Measurements from ENCODE around the gene ABCD4.

ABCD4 gene

GRCh38 chr14:74257941-74258763, 44.6 kb downstream of the ABCD4 start:
- H3K4me1 ChIP-seq (ENCODE audit: insufficient read depth, low read length, poor library complexity, severe bottlenecking), result peaks cover 9% of the 10 kb centered on the region
- no peaks in the 10 kb centered on the region for H3K9me3 ChIP-seq (ENCODE audit: insufficient read depth, low read depth, low read length)
- no peaks in the 10 kb centered on the region for H3K27me3 ChIP-seq (ENCODE audit: insufficient read depth, low read length, poor library complexity, severe bottlenecking)
- no peaks in the 10 kb centered on the region for H3F3A ChIP-seq (ENCODE audit: low read depth)
- H3K79me2 ChIP-seq (ENCODE audit: insufficient read depth, low read length), result no peaks in the 10 kb centered on the region
- no peaks in the 10 kb centered on the region for H3K9me2 ChIP-seq (replicated peaks; ENCODE audit: low read depth, low read length)
- no peaks in the 10 kb centered on the region for H4K20me1 ChIP-seq (ENCODE audit: insufficient read depth, low read length, poor library complexity, severe bottlenecking)
- H3K9ac ChIP-seq (ENCODE audit: low read depth, low read length, poor library complexity, severe bottlenecking), result peak overlapping the region; percentile 68
- TF ChIP-seq EZH2phosphoT487 (IDR thresholded peaks at IDR 0.05; ENCODE audit: borderline replicate concordance) (no peak), CTCF (conservative IDR thresholded peaks at IDR 0.05; ENCODE audit: low read length) (no peak)
- peak overlapping the region; percentile 96 for H2AFZ ChIP-seq (ENCODE audit: low read length)
- H3K36me3 ChIP-seq (ENCODE audit: insufficient read depth, low read length), result no peaks in the 10 kb centered on the region
- H3K4me3 ChIP-seq (ENCODE audit: low read length, poor library complexity, severe bottlenecking), result peak overlapping the region; percentile 75
- H3K4me2 ChIP-seq (ENCODE audit: low read depth, low read length, poor library complexity, severe bottlenecking), result peak overlapping the region; percentile 95

GRCh38 chr14:74257078-74257940, 45.4 kb downstream of the ABCD4 start:
- no peak for TF ChIP-seq EZH2phosphoT487 (IDR thresholded peaks at IDR 0.05; ENCODE audit: borderline replicate concordance)
- peak; percentile 69 for TF ChIP-seq CTCF (conservative IDR thresholded peaks at IDR 0.05; ENCODE audit: low read length)
- Histone ChIP-seq H3K4me3 (ENCODE audit: low read length, poor library complexity, severe bottlenecking) (peak overlapping the region; percentile 75), H4K20me1 (ENCODE audit: insufficient read depth, low read length, poor library complexity, severe bottlenecking) (no peaks in the 10 kb centered on the region), H3F3A (ENCODE audit: low read depth) (no peaks in the 10 kb centered on the region), H3K4me2 (ENCODE audit: low read depth, low read length, poor library complexity, severe bottlenecking) (peak overlapping the region; percentile 95), H3K9ac (ENCODE audit: low read depth, low read length, poor library complexity, severe bottlenecking) (peak overlapping the region; percentile 68), H3K4me1 (ENCODE audit: insufficient read depth, low read length, poor library complexity, severe bottlenecking) (peaks cover 9% of the 10 kb centered on the region), H3K27me3 (ENCODE audit: insufficient read depth, low read length, poor library complexity, severe bottlenecking) (no peaks in the 10 kb centered on the region), H3K9me2 (replicated peaks; ENCODE audit: low read depth, low read length) (no peaks in the 10 kb centered on the region), H3K9me3 (ENCODE audit: insufficient read depth, low read depth, low read length) (no peaks in the 10 kb centered on the region), H3K79me2 (ENCODE audit: insufficient read depth, low read length) (no peaks in the 10 kb centered on the region), H3K36me3 (ENCODE audit: insufficient read depth, low read length) (no peaks in the 10 kb centered on the region), H2AFZ (ENCODE audit: low read length) (peak overlapping the region; percentile 97)

- no peaks in the 10 kb centered on the region for H3F3A ChIP-seq (ENCODE audit: low read depth)
- H3K9me3 ChIP-seq (ENCODE audit: insufficient read depth, low read depth, low read length), result no peaks in the 10 kb centered on the region
- no peaks in the 10 kb centered on the region for H3K9me2 ChIP-seq (replicated peaks; ENCODE audit: low read depth, low read length)
- H4K20me1 ChIP-seq (ENCODE audit: insufficient read depth, low read length, poor library complexity, severe bottlenecking), result no peaks in the 10 kb centered on the region
- no peak overlapping the region for H3K4me3 ChIP-seq (ENCODE audit: low read length, poor library complexity, severe bottlenecking)
- no peak overlapping the region for H3K9ac ChIP-seq (ENCODE audit: low read depth, low read length, poor library complexity, severe bottlenecking)
- TF ChIP-seq EZH2phosphoT487 (IDR thresholded peaks at IDR 0.05; ENCODE audit: borderline replicate concordance) (no peak), CTCF (conservative IDR thresholded peaks at IDR 0.05; ENCODE audit: low read length) (no peak)
- no peak overlapping the region for H3K4me2 ChIP-seq (ENCODE audit: low read depth, low read length, poor library complexity, severe bottlenecking)
- H3K36me3 ChIP-seq (ENCODE audit: insufficient read depth, low read length), result no peaks in the 10 kb centered on the region
- H3K79me2 ChIP-seq (ENCODE audit: insufficient read depth, low read length), result no peaks in the 10 kb centered on the region
- H2AFZ ChIP-seq (ENCODE audit: low read length), result no peak overlapping the region
- H3K27me3 ChIP-seq (ENCODE audit: insufficient read depth, low read length, poor library complexity, severe bottlenecking), result no peaks in the 10 kb centered on the region
- H3K4me1 ChIP-seq (ENCODE audit: insufficient read depth, low read length, poor library complexity, severe bottlenecking), result peaks cover 9% of the 10 kb centered on the region
Observed at GRCh38 chr14:74255281-74255680, 47.5 kb downstream of the ABCD4 start.
